Measurements from ENCODE around the gene DNAH8.

The DNAH8 gene

DNA sequence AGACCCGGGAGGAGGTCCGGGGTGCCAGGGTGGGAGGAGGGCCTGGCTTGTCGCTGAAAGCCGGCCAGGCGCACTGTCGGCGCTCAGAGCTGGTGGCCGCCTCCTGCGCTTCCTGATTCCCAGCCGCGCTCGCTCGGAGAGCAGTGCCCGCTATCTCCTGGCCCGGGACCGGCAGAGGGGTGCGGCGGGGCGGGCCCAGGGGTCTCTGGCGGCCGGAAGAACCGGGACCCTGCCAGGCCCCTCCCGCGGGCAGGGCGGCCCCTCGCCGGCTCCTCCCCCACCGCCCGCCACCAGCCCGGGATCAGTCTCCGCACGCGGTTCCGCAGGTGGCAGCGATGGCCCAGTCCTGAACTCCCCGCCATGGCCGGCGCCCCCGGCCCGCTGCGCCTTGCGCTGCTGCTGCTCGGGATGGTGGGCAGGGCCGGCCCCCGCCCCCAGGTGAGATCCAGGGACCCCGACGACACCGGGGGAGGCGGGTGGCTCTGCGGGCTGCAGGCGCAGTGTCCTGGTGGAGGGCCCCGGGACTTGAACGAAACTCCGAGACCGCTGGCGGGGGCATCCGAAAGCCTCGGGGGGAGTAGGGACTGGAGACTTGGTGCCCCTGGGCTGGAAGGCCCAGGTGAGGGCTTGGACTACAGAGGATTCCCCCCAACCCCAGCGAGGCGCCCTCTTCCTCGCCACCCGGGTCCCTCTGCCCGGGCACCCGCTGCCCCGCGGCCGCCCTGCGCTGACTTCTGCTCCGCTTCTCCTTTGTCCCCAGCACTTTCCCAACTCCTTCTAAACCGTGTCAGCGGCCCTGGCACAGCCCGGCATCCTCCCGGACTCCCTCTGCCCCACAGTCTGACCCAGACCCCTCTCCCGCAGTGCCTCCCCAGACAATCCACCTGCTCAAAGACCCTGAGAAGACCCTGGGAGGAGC, 333.6 kb downstream of the DNAH8 start, which contains the start of gene GLP1R:
TSS of gene GLP1R (plus strand) at position 301 of the 919 bp plus-strand sequence. CDS start at position 361, 60 bp downstream.
- CTCF ChIA-PET, result no interaction called here
- DNase-seq (ENCODE audit: extremely low spot score), result no peak
- POLR2A ChIA-PET, result no interaction called here
- no peak for TF ChIP-seq CTCF (IDR thresholded peaks at IDR 0.05; ENCODE audit: control extremely low read depth, extremely low read depth, low read depth, missing control alignments)

- TF ChIP-seq CTCF (IDR thresholded peaks at IDR 0.05; ENCODE audit: control extremely low read depth, extremely low read depth, low read depth, missing control alignments), result no peak
- DNase-seq (ENCODE audit: extremely low spot score), result no peak
- ChIA-PET CTCF (no interaction called here), POLR2A (no interaction called here)
Observed at GRCh38 chr6:39049575-39050283, 334.6 kb downstream of the DNAH8 start.

- DNase-seq (ENCODE audit: extremely low spot score), result no peak
- POLR2A ChIA-PET, result no interaction called here
- CTCF ChIA-PET, result no interaction called here
- no peak for TF ChIP-seq CTCF (IDR thresholded peaks at IDR 0.05; ENCODE audit: control extremely low read depth, extremely low read depth, low read depth, missing control alignments)
Observed at GRCh38 chr6:39050453-39051112, 335.5 kb downstream of the DNAH8 start.

GRCh38 chr6:39051399-39052122, 336.4 kb downstream of the DNAH8 start:
- ChIA-PET POLR2A (no interaction called here), CTCF (no interaction called here)
- no peak for TF ChIP-seq CTCF (IDR thresholded peaks at IDR 0.05; ENCODE audit: control extremely low read depth, extremely low read depth, low read depth, missing control alignments)
- DNase-seq (ENCODE audit: extremely low spot score), result no peak

DNA sequence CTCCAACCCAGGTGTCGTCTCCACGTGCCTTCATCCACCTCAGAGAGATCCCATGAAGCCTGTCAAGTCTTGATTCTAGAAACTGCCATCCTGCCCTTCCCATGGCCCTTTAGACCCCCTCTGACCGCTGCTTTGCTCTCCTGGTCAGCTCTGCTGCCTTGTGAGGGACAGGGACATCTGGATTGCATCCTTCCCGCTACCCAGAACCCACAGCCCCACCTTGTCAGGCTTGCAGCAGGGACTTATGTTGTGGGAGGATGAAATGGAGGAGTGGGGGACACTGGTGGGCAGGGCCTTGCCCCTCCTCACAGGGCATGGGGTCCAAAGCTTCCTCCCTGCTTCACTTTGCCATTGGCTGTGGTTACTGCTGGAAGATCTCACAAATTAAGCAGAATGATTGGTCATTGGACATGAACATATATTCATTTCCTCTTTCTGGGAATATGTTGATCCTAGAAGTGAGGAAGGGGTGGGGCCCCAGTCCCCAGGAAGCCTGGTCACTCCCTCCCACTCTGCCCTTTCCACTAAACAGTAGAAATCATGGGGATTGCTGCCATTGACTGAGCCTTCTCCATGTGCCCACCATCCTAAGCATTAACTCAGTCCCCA, 338.0 kb downstream of the DNAH8 start:
- ChIA-PET POLR2A (no interaction called here), CTCF (no interaction called here)
- TF ChIP-seq CTCF (IDR thresholded peaks at IDR 0.05; ENCODE audit: control extremely low read depth, extremely low read depth, low read depth, missing control alignments), result no peak
- no peak for DNase-seq (ENCODE audit: extremely low spot score)

All from GM10248 (cell line).